OCI-LY3 (cell line): Measurements from ENCODE around the gene DIRAS2.

Experiments used
- CTCF ChIP-seq: fragments of 200-600, 300-600 bp; sonication (generic); IDR thresholded peaks from 2 replicates; pipeline ENCODE4 v1.5.1; 2014; ENCODE audit warnings: antibody characterized with exemption, low read length, low read depth
- EZH2phosphoT487 ChIP-seq: fragments of 200-600 bp; shearing (Covaris generic); IDR thresholded peaks from 2 replicates; pipeline ENCODE4 v1.6.1; 2018; ENCODE audit warnings: antibody characterized with exemption, mixed run types, low read depth

GRCh38 chr9:90569511-90569910 lies 73.1 kb downstream of the DIRAS2 start:
- no peak for TF ChIP-seq CTCF
- no peak for TF ChIP-seq EZH2phosphoT487
